Ascending aorta (tissue), 2 donors: ENCODE data around the gene GNPDA1. TPM values are rescaled to one million over a fixed set of nuclear protein-coding genes. Genes with fewer than 3 reads are reported as not detected.

ENCODE experiments used
- DNase-seq, 2 donors: peaks; one replicate each; pipeline ENCODE4 v3.0.0-alpha.2; 2019; ENCODE audit warnings: low spot score in 2 of 2
- H3K27ac ChIP-seq, 2 donors: fragments of 200-600 bp; sonication (generic); one replicate each; pipeline ENCODE4 v1.5.1; 2016 to 2017; ENCODE audit warnings: mild to moderate bottlenecking in 1 of 2
- H3K27me3 ChIP-seq: fragments of 200-600 bp; sonication (generic); one replicate; pipeline ENCODE4 v1.5.1; 2017
- H3K36me3 ChIP-seq, 2 donors: fragments of 200-600 bp; sonication (generic); one replicate each; pipeline ENCODE4 v1.5.1; 2016
- H3K4me1 ChIP-seq, 2 donors: fragments of 200-600 bp; sonication (generic); one replicate each; pipeline ENCODE4 v1.5.1; 2016 to 2017; ENCODE audit warnings: mild to moderate bottlenecking in 1 of 2
- H3K4me3 ChIP-seq, 2 donors: fragments of 200-600 bp; sonication (generic); one replicate each; pipeline ENCODE4 v1.5.1; 2016 to 2017; ENCODE audit warnings: mild to moderate bottlenecking in 1 of 2
- H3K9me3 ChIP-seq, 2 donors: fragments of 200-600 bp; sonication (generic); one replicate each; pipeline ENCODE4 v1.5.1; 2016
- intact Hi-C: fragments of 100-400 bp; cut with DNase I; formaldehyde crosslinking; loops from one replicate; pipeline ENCODE4 v1.15.1; 2023
- total RNA-seq: library from RNA; depleted of rRNA; stranded (reverse); fragments of >200 nt; gene quantifications from one replicate; pipeline ENCODE4 v1.1.0, GENCODE V29; 2016
- TF ChIP-seq, protein P1 (sequence below), 3 experiments: fragments of 200-600 bp in 2 of 3; fragments of 450-650 bp in 1 of 3; sonication (generic) in 2 of 3; IDR thresholded peaks; one replicate each; pipeline ENCODE4 v1.5.1; 2016 to 2019; ENCODE audit warnings: antibody characterized with exemption in 3 of 3, mild to moderate bottlenecking in 1 of 3, moderate library complexity in 1 of 3

GNPDA1 gene
- total RNA-seq, 1 donor from 2014 or later, result 185 TPM

DNA sequence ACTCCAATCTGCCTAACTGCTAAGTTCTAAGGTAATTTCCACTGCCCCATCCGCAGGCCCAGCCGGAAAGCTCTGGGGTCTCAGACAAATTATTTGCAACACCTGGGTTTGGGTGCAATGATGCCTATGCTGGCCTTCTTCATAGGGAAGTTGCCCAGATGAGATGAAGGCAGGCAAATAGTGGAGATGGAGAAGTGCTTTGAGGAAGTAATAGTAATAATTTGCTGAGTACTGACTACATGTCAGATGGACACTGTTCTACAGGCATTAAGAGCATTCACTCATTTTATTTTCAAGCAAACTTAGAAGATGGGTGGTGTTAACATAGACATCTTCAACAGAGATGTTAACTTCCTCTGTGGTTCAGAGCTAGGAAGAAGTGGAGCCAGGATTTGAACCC, 58.6 kb downstream of the GNPDA1 start:
- Histone ChIP-seq H3K9me3 (no peaks in the 10 kb centered on the region), H3K36me3 (peaks cover 0 to 3% of the 10 kb centered on the region in 2 donors), H3K4me1 (no peaks in the 10 kb centered on the region), H3K4me3 (no peak overlapping the region), H3K27me3 (no peaks in the 10 kb centered on the region), H3K27ac (no peak overlapping the region)
- DNase-seq, result no peak
- TF ChIP-seq, protein P1, sequence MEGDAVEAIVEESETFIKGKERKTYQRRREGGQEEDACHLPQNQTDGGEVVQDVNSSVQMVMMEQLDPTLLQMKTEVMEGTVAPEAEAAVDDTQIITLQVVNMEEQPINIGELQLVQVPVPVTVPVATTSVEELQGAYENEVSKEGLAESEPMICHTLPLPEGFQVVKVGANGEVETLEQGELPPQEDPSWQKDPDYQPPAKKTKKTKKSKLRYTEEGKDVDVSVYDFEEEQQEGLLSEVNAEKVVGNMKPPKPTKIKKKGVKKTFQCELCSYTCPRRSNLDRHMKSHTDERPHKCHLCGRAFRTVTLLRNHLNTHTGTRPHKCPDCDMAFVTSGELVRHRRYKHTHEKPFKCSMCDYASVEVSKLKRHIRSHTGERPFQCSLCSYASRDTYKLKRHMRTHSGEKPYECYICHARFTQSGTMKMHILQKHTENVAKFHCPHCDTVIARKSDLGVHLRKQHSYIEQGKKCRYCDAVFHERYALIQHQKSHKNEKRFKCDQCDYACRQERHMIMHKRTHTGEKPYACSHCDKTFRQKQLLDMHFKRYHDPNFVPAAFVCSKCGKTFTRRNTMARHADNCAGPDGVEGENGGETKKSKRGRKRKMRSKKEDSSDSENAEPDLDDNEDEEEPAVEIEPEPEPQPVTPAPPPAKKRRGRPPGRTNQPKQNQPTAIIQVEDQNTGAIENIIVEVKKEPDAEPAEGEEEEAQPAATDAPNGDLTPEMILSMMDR (IDR thresholded peaks at IDR 0.05), result no peak
- intact Hi-C loops, result no loop called here

DNA sequence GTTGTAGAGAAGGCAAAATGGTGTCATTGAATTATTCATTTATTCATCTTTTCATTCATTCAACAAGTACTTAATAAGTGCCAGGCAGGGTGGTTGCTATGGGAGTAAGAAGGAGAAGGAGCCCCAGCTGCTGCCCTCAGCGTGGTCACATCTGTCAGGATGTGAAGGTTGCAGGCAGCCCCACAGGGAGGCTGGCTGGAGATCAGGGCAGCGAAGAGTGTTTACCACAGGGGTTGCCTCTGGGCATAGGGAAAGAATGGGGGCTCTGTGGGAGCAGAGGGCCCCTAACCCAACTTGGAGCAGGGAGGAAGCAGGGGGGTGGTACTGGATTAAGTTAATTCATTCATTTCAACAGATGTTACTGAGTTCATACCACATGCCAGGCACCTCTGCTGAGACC, 60.8 kb downstream of the GNPDA1 start:
- H3K36me3 ChIP-seq, result peaks cover 0 to 3% of the 10 kb centered on the region in 2 donors
- H3K9me3 ChIP-seq, result no peaks in the 10 kb centered on the region
- no peak for DNase-seq
- H3K27me3 ChIP-seq, result no peaks in the 10 kb centered on the region
- intact Hi-C loops, result no loop called here
- TF ChIP-seq, protein P1 (IDR thresholded peaks at IDR 0.05), result no peak
- no peak overlapping the region for H3K4me3 ChIP-seq
- H3K4me1 ChIP-seq, result no peaks in the 10 kb centered on the region
- no peak overlapping the region for H3K27ac ChIP-seq

DNA sequence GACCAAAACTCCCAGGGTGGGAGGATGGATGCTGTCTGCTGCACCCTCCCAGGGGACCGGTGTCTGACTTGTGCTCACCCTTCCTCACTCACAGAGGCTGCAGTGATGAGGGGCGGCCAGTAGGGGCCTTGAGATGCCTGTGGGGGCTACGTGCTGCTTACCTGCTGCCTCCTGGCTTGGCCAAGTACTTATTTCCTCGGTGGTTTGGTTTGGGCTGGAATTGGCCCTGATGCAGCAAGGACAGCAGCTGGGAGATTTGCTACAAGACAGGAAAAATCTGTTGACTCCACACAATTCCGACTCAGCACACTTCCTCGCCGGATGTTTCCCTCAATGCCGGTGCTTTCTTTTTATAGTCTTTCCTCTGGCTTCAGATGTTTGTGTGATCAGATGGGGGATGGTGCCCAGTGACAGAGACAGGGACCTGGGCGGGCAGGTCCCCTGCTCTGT, 61.5 kb downstream of the GNPDA1 start:
- no peak overlapping the region for H3K27ac ChIP-seq
- peaks cover 0 to 3% of the 10 kb centered on the region in 2 donors for H3K36me3 ChIP-seq
- H3K4me3 ChIP-seq, result no peak overlapping the region
- no peaks in the 10 kb centered on the region for H3K27me3 ChIP-seq
- TF ChIP-seq, protein P1 (IDR thresholded peaks at IDR 0.05), result no peak
- intact Hi-C loops, result no loop called here
- H3K9me3 ChIP-seq, result no peaks in the 10 kb centered on the region
- DNase-seq, result no peak
- no peaks in the 10 kb centered on the region for H3K4me1 ChIP-seq

Other genes with a start within 250 kb of the GNPDA1 start
- 165 TPM for gene PCDH1, start 134.6 kb downstream of the GNPDA1 start, total RNA-seq
- 40.7 TPM for gene DELE1, start 89.2 kb downstream of the GNPDA1 start, total RNA-seq
- gene PCDH12, start 54.8 kb downstream of the GNPDA1 start, total RNA-seq, result 7.2 TPM
- gene RNF14, start 43.9 kb downstream of the GNPDA1 start, total RNA-seq, result 8.8 TPM
- gene NDFIP1, start 95.8 kb upstream of the GNPDA1 start, total RNA-seq, result 310 TPM